RWPE2 (cell line): ENCODE measurements around the gene SLC5A2.

Source experiments
- ATAC-seq: fragments of 200-7000 bp; cut with Tn5 transposase; 3 replicates; pipeline ENCODE4 v1.9.1; 2021; ENCODE audit warnings: low read depth
- DNase-seq: peaks from one replicate; pipeline ENCODE4 v3.0.0-alpha.2; 2020; ENCODE audit warnings: low spot score
- H3K27ac ChIP-seq: fragments of 450-650 bp; 2 replicates; pipeline ENCODE4 v1.5.1; 2017; ENCODE audit warnings: mild to moderate bottlenecking; ENCODE audit not compliant: poor library complexity, severe bottlenecking
- H3K27me3 ChIP-seq: fragments of 250-450 bp; sonication (Bioruptor Pico); 2 replicates; pipeline ENCODE4 v1.5.1; 2021; ENCODE audit warnings: mild to moderate bottlenecking, moderate library complexity; ENCODE audit not compliant: insufficient read depth, poor library complexity, severe bottlenecking
- H3K36me3 ChIP-seq: fragments of 250-450 bp; sonication (Bioruptor Pico); 2 replicates; pipeline ENCODE4 v1.5.1; 2020; ENCODE audit warnings: low read depth, mild to moderate bottlenecking, moderate library complexity
- H3K4me1 ChIP-seq: fragments of 250-450 bp; sonication (Bioruptor Pico); 2 replicates; pipeline ENCODE4 v1.5.1; 2021; ENCODE audit warnings: mild to moderate bottlenecking, moderate library complexity; ENCODE audit not compliant: insufficient read depth, poor library complexity, severe bottlenecking
- H3K4me3 ChIP-seq: fragments of 250-450 bp; sonication (Bioruptor Pico); 2 replicates; pipeline ENCODE4 v1.5.1; 2021; ENCODE audit warnings: mild to moderate bottlenecking, moderate library complexity; ENCODE audit not compliant: severe bottlenecking
- H3K9me3 ChIP-seq: fragments of 250-450 bp; sonication (Bioruptor Pico); 2 replicates; pipeline ENCODE4 v1.5.1; 2021; ENCODE audit warnings: mild to moderate bottlenecking, moderate library complexity; ENCODE audit not compliant: severe bottlenecking
- TF ChIP-seq, protein P1 (sequence below): fragments of 450-650 bp; IDR thresholded peaks from one replicate; pipeline ENCODE4 v1.5.1; 2017; ENCODE audit warnings: mild to moderate bottlenecking, moderate library complexity; ENCODE audit not compliant: poor library complexity, severe bottlenecking

SLC5A2 gene

DNA sequence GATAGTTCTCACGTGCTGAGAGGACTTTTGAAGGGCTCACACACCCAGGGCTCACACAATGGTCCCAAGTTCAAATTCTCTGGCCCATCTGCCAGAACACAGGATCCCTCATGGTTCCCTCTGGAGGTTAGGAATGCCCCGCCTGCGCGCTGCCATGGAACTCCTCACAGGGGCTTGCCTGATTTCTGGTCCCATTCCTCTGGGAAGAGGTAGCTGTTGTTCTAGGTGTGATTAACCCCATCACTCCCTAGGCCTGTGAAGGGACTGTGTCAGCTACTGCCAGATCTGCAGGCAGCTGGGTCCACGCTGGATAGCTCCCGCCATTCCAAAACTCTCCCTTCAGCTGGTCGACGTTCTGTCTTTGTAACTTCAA lies 25.9 kb upstream of the SLC5A2 start:
- Histone ChIP-seq H3K27ac (no peak overlapping the region), H3K4me1 (peaks cover 39% of the 10 kb centered on the region), H3K9me3 (no peaks in the 10 kb centered on the region), H3K36me3 (peaks cover 9% of the 10 kb centered on the region; the same call in 1 of the 2 replicates), H3K4me3 (no peak overlapping the region), H3K27me3 (no peaks in the 10 kb centered on the region)
- DNase-seq, result peak; percentile 9
- ATAC-seq, result no peak
- TF ChIP-seq, protein P1, sequence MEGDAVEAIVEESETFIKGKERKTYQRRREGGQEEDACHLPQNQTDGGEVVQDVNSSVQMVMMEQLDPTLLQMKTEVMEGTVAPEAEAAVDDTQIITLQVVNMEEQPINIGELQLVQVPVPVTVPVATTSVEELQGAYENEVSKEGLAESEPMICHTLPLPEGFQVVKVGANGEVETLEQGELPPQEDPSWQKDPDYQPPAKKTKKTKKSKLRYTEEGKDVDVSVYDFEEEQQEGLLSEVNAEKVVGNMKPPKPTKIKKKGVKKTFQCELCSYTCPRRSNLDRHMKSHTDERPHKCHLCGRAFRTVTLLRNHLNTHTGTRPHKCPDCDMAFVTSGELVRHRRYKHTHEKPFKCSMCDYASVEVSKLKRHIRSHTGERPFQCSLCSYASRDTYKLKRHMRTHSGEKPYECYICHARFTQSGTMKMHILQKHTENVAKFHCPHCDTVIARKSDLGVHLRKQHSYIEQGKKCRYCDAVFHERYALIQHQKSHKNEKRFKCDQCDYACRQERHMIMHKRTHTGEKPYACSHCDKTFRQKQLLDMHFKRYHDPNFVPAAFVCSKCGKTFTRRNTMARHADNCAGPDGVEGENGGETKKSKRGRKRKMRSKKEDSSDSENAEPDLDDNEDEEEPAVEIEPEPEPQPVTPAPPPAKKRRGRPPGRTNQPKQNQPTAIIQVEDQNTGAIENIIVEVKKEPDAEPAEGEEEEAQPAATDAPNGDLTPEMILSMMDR, result no peak

- TF ChIP-seq, protein P1, result no peak
- ATAC-seq, result peak; percentile 13; the same call in 2 of the 3 replicates
- no peaks in the 10 kb centered on the region for H3K27me3 ChIP-seq
- peaks cover 9% of the 10 kb centered on the region; the same call in 1 of the 2 replicates for H3K36me3 ChIP-seq
- no peaks in the 10 kb centered on the region for H3K9me3 ChIP-seq
- DNase-seq, result no peak
- H3K4me1 ChIP-seq, result peaks cover 27% of the 10 kb centered on the region
- H3K4me3 ChIP-seq, result peak overlapping the region; percentile 74
- H3K27ac ChIP-seq, result peak overlapping the region; percentile 81
These were observed 24.7 kb upstream of the SLC5A2 start for GRCh38 chr16:31458073-31458843.

- DNase-seq, result peak; percentile 98
- Histone ChIP-seq H3K4me3 (peak within 1 kb of the TSS; percentile 74), H3K36me3 (peaks cover 9% of the 10 kb centered on the region; the same call in 1 of the 2 replicates), H3K9me3 (no peaks in the 10 kb centered on the region), H3K4me1 (peaks cover 21% of the 10 kb centered on the region), H3K27ac (peak within 1 kb of the TSS; percentile 81), H3K27me3 (no peaks in the 10 kb centered on the region)
- TF ChIP-seq, protein P1, result peak; percentile 80
- ATAC-seq, result peak; percentile 72
These were observed 23.9 kb upstream of the SLC5A2 start, which contains the start of gene ARMC5 for GRCh38 chr16:31458844-31459686. TSS of gene ARMC5 (plus strand) at chr16:31459501. CDS start at chr16:31459525, 24 bp downstream.

GRCh38 chr16:31459687-31460581 lies 23.0 kb upstream of the SLC5A2 start:
- H3K36me3 ChIP-seq, result peaks cover 9% of the 10 kb centered on the region; the same call in 1 of the 2 replicates
- H3K27ac ChIP-seq, result peak overlapping the region; percentile 81
- DNase-seq (peak; percentile 100), ATAC-seq (peak; percentile 71)
- peak overlapping the region; percentile 74 for H3K4me3 ChIP-seq
- H3K9me3 ChIP-seq, result no peaks in the 10 kb centered on the region
- no peaks in the 10 kb centered on the region for H3K27me3 ChIP-seq
- TF ChIP-seq, protein P1, result no peak
- H3K4me1 ChIP-seq, result peaks cover 13% of the 10 kb centered on the region
